ENCODE measurements around the gene GABRB1.

DNA sequence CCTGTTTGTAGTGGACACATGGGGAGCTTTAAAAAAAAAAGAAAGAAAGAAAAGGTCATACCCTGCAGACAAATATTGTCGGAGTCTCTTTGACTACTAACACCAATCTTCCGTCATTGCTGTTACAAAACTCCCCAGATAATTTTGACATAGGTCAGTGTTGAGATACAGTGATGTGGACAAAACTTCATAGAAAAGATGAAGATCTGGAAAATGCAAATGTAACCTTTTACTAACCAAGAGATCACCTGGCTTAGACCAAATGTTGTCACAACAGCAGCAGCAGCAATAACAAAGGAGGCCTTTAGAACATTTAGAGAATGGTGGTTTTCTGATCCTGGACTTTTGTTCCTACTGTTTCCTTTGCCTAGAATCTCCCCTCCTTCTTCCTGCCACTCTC lies 440.2 kb downstream of the GABRB1 start:
- TF ChIP-seq, protein P1, sequence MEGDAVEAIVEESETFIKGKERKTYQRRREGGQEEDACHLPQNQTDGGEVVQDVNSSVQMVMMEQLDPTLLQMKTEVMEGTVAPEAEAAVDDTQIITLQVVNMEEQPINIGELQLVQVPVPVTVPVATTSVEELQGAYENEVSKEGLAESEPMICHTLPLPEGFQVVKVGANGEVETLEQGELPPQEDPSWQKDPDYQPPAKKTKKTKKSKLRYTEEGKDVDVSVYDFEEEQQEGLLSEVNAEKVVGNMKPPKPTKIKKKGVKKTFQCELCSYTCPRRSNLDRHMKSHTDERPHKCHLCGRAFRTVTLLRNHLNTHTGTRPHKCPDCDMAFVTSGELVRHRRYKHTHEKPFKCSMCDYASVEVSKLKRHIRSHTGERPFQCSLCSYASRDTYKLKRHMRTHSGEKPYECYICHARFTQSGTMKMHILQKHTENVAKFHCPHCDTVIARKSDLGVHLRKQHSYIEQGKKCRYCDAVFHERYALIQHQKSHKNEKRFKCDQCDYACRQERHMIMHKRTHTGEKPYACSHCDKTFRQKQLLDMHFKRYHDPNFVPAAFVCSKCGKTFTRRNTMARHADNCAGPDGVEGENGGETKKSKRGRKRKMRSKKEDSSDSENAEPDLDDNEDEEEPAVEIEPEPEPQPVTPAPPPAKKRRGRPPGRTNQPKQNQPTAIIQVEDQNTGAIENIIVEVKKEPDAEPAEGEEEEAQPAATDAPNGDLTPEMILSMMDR (conservative IDR thresholded peaks at IDR 0.05 in 1 of 2, IDR thresholded peaks at IDR 0.05 in 1 of 2; ENCODE audit: low read depth in 1 of 2, low read length in 2 of 2): no peak
- no peak for TF ChIP-seq EZH2 (IDR thresholded peaks at IDR 0.05; ENCODE audit: low read length, missing control alignments)

Data from fibroblast of lung (primary cell).